AG04450 (cell line): ENCODE measurements around the gene PEX14. TPM values are rescaled to one million over a fixed set of nuclear protein-coding genes. Genes with fewer than 3 reads are reported as not detected.

Source experiments
- CTCF ChIA-PET: fragments of 300-600, 350-600 bp; formaldehyde crosslinking; extraction: SDS; loops from one replicate; lab custom pipeline; 2022; ENCODE audit warnings: antibody characterized with exemption, inconsistent platforms; lab: Charles Lee
- POLR2A ChIA-PET: fragments of 350-600 bp; formaldehyde crosslinking; extraction: SDS; loops from one replicate; lab custom pipeline; 2021; ENCODE audit warnings: antibody characterized with exemption, inconsistent platforms; lab: Yijun Ruan, JAX
- DNase-seq: peaks from one replicate; pipeline ENCODE4 v3.0.0-alpha.2; 2011; ENCODE audit warnings: low read depth, low spot score
- H3K27ac ChIP-seq: one replicate; pipeline ENCODE4 v1.5.1; 2012; ENCODE audit warnings: low read depth, low read length, control low read depth
- H3K27me3 ChIP-seq: one replicate; pipeline ENCODE4 v1.6.0; 2012; ENCODE audit warnings: low read length; ENCODE audit not compliant: control insufficient read depth, insufficient read depth
- H3K4me3 ChIP-seq: 2 replicates; pipeline ENCODE4 v1.5.1; 2011; ENCODE audit warnings: mild to moderate bottlenecking, low read depth, low read length, control low read depth
- H3K9me3 ChIP-seq: 2 replicates; pipeline ENCODE4 v1.5.1; 2012; ENCODE audit warnings: low read length; ENCODE audit not compliant: control insufficient read depth, insufficient read depth
- CTCF ChIP-seq: IDR thresholded peaks from 2 replicates; pipeline ENCODE4 v1.5.1; 2011; ENCODE audit warnings: low read depth, low read length, control low read depth, inconsistent platforms
- polyA plus RNA-seq: library from polyadenylated mRNA; depleted of rRNA; stranded (reverse); fragments of >200 nt; gene quantifications from 2 replicates; pipeline ENCODE4 v1.2.3, GENCODE V29; 2011

The PEX14 gene
- polyA plus RNA-seq, 1 experiment, result 6.6 TPM

GRCh38 chr1:10534519-10534918, 59.8 kb downstream of the PEX14 start:
- Histone ChIP-seq H3K27ac (no peak overlapping the region), H3K4me3 (no peak overlapping the region), H3K9me3 (no peaks in the 10 kb centered on the region), H3K27me3 (no peaks in the 10 kb centered on the region)
- no peak for DNase-seq
- TF ChIP-seq CTCF, result no peak
- ChIA-PET POLR2A (no interaction called here), CTCF (no interaction called here)

- Histone ChIP-seq H3K27me3 (no peaks in the 10 kb centered on the region), H3K27ac (no peak overlapping the region), H3K9me3 (no peaks in the 10 kb centered on the region; the same call in 1 of the 2 replicates), H3K4me3 (no peak overlapping the region)
- DNase-seq, result no peak
- CTCF ChIA-PET, result interaction anchor here (1.6 kb wide), 1 partner anchor 13 kb away, joined by 6 read pairs; no protein-coding TSS in a partner anchor
- POLR2A ChIA-PET, result no interaction called here
- no peak for TF ChIP-seq CTCF
Observed at GRCh38 chr1:10536133-10536770, 61.5 kb downstream of the PEX14 start.

GRCh38 chr1:10537082-10537766, 62.5 kb downstream of the PEX14 start:
- no peak for DNase-seq
- H3K9me3 ChIP-seq, result no peaks in the 10 kb centered on the region; the same call in 1 of the 2 replicates
- TF ChIP-seq CTCF, result no peak
- ChIA-PET CTCF (interaction anchor here (0.5 to 1.6 kb wide), 4 partner anchors 14 to 745 kb away, joined by 3 to 6 read pairs (median 4); no protein-coding TSS in a partner anchor), POLR2A (interaction anchor here (0.6 kb wide), 2 partner anchors 94 to 100 kb away, joined by 5 to 6 read pairs; no protein-coding TSS in a partner anchor)
- H3K27ac ChIP-seq, result no peak overlapping the region
- H3K4me3 ChIP-seq, result no peak overlapping the region
- H3K27me3 ChIP-seq, result no peaks in the 10 kb centered on the region

GRCh38 chr1:10538646-10539355, 64.1 kb downstream of the PEX14 start:
- Histone ChIP-seq H3K27me3 (no peaks in the 10 kb centered on the region), H3K9me3 (no peaks in the 10 kb centered on the region; the same call in 1 of the 2 replicates), H3K27ac (no peak overlapping the region), H3K4me3 (no peak overlapping the region)
- no peak for DNase-seq
- CTCF ChIA-PET, result no interaction called here
- no peak for TF ChIP-seq CTCF
- POLR2A ChIA-PET, result interaction anchor here (0.5 kb wide), 1 partner anchor 335 kb away, joined by 3 read pairs; no protein-coding TSS in a partner anchor
